IMR-90 (cell line): ENCODE measurements around the gene PPP1R12B.

ENCODE experiments used
- BHLHE40 ChIP-seq: fragments of 150-350 bp; IDR thresholded peaks from 2 replicates; pipeline ENCODE4 v1.6.1; 2016; ENCODE audit warnings: mild to moderate bottlenecking, low read depth, low read length
- RAD21 ChIP-seq: IDR thresholded peaks from 2 replicates; pipeline ENCODE4 v1.6.1; 2012; ENCODE audit warnings: low read length, improper control_type of control experiment
- RFX5 ChIP-seq: IDR thresholded peaks from 2 replicates; pipeline ENCODE4 v1.8.0; 2012; ENCODE audit warnings: low read depth, mild to moderate bottlenecking, low read length, moderate library complexity
- SMC3 ChIP-seq: fragments of 150-350 bp; IDR thresholded peaks from 2 replicates; pipeline ENCODE4 v1.6.1; 2016; ENCODE audit warnings: low read depth, mild to moderate bottlenecking, antibody characterized with exemption, low read length, moderate library complexity
- USF2 ChIP-seq: fragments of 150-350 bp; IDR thresholded peaks from 2 replicates; pipeline ENCODE4 v1.6.1; 2017; ENCODE audit warnings: mild to moderate bottlenecking, antibody characterized with exemption, low read length, low read depth
- TF ChIP-seq, protein P1 (sequence below): conservative IDR thresholded peaks from 2 replicates; pipeline ENCODE4 v1.5.1; 2012; ENCODE audit warnings: mild to moderate bottlenecking, low read depth, low read length, improper control_type of control experiment

- no peak for TF ChIP-seq RAD21
- TF ChIP-seq, protein P1, sequence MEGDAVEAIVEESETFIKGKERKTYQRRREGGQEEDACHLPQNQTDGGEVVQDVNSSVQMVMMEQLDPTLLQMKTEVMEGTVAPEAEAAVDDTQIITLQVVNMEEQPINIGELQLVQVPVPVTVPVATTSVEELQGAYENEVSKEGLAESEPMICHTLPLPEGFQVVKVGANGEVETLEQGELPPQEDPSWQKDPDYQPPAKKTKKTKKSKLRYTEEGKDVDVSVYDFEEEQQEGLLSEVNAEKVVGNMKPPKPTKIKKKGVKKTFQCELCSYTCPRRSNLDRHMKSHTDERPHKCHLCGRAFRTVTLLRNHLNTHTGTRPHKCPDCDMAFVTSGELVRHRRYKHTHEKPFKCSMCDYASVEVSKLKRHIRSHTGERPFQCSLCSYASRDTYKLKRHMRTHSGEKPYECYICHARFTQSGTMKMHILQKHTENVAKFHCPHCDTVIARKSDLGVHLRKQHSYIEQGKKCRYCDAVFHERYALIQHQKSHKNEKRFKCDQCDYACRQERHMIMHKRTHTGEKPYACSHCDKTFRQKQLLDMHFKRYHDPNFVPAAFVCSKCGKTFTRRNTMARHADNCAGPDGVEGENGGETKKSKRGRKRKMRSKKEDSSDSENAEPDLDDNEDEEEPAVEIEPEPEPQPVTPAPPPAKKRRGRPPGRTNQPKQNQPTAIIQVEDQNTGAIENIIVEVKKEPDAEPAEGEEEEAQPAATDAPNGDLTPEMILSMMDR, result no peak
- TF ChIP-seq USF2, result no peak
- TF ChIP-seq SMC3, result no peak
- no peak for TF ChIP-seq BHLHE40
- TF ChIP-seq RFX5, result no peak
Measured at GRCh38 chr1:202576816-202577215, 228.3 kb downstream of the PPP1R12B start.
